K562 (cell line): Measurements from ENCODE around the gene PRPSAP1. TPM values are rescaled to one million over a fixed set of nuclear protein-coding genes. Genes with fewer than 3 reads are reported as not detected.

Experiments
- ATAC-seq: fragments of 200-7000 bp; cut with Tn5 transposase; 3 replicates; pipeline ENCODE4 v1.9.1; 2020; ENCODE audit warnings: moderate library complexity
- BruUV-seq: library from RNA; stranded (reverse); fragments of 400-500 nt; replicated peaks from 2 replicates; lab custom pipeline; 2021; lab: Mats Ljungman, UMichigan
- CTCF ChIA-PET: fragments of 300-600 bp; formaldehyde crosslinking; extraction: SDS; loops from one replicate; lab custom pipeline; 2021; ENCODE audit warnings: low intra/inter-chr PET ratio; lab: Yijun Ruan, JAX
- POLR2A ChIA-PET: fragments of 300-600, 350-650 bp; sonication (Branson Sonifier 250); formaldehyde crosslinking; extraction: SDS; loops from one replicate; lab custom pipeline; 2021; ENCODE audit warnings: antibody characterized with exemption, inconsistent platforms; lab: Yijun Ruan, JAX
- DNase-seq, 4 experiments: peaks; one replicate each; pipeline versions ENCODE4 v3.0.0 to v3.0.0-alpha.2; 2011 to 2018; ENCODE audit warnings: low spot score in 3 of 4, mixed read lengths in 3 of 4; ENCODE audit errors: extremely low read depth in 1 of 4
- FAIRE-seq: peaks from 2 replicates; lab custom pipeline; 2011; peaks lifted over from hg19 to GRCh38; lab: Jason Lieb, UNC
- H2AFZ ChIP-seq: 2 replicates; pipeline ENCODE4 v1.6.0; 2011; ENCODE audit warnings: low read depth, low read length, control low read depth, inconsistent platforms
- H3K27ac ChIP-seq: fragments of 200-600 bp; 3 replicates; pipeline ENCODE4 v1.8.0; 2011; ENCODE audit warnings: low read depth, mild to moderate bottlenecking, control low read depth, inconsistent platforms, low read length, moderate library complexity, mixed read lengths; ENCODE audit errors: extremely low read depth
- H3K27me3 ChIP-seq, 2 experiments: fragments of 300-600 bp in 1 of 2; 2 replicates in 1 of 2; 3 replicates in 1 of 2; pipeline versions ENCODE4 v1.6.0 to v1.8.0; 2011; ENCODE audit warnings: inconsistent platforms in 2 of 2, low read length in 2 of 2, mild to moderate bottlenecking in 1 of 2, mixed read lengths in 1 of 2, moderate library complexity in 1 of 2; ENCODE audit not compliant: control insufficient read depth in 2 of 2, insufficient read depth in 2 of 2
- H3K36me3 ChIP-seq: fragments of 300-600 bp; 3 replicates; pipeline ENCODE4 v1.8.0; 2011; ENCODE audit warnings: mild to moderate bottlenecking, low read length, inconsistent platforms; ENCODE audit not compliant: control insufficient read depth, insufficient read depth
- H3K4me1 ChIP-seq, 2 experiments: fragments of 200-600 bp in 1 of 2; replicated peaks in 1 of 2; 2 replicates in 1 of 2; 3 replicates in 1 of 2; pipeline versions ENCODE4 v1.5.1 to v1.8.0; 2011; ENCODE audit warnings: inconsistent platforms in 2 of 2, low read length in 2 of 2, mild to moderate bottlenecking in 1 of 2, mixed read lengths in 1 of 2, moderate library complexity in 1 of 2; ENCODE audit not compliant: control insufficient read depth in 2 of 2, insufficient read depth in 2 of 2
- H3K4me2 ChIP-seq: 2 replicates; pipeline ENCODE4 v1.6.1; 2011; ENCODE audit warnings: low read length, control low read depth, inconsistent platforms, mixed read lengths; ENCODE audit not compliant: insufficient read depth
- H3K4me3 ChIP-seq: fragments of 200-600 bp; sonication (generic), shearing (Covaris generic); 2 replicates; pipeline ENCODE4 v1.5.1; 2016; ENCODE audit warnings: control low read depth, inconsistent platforms
- H3K79me2 ChIP-seq: fragments of 200-600 bp; 3 replicates; pipeline ENCODE4 v1.8.0; 2011; ENCODE audit warnings: low read length, inconsistent platforms; ENCODE audit not compliant: control insufficient read depth, insufficient read depth
- H3K9ac ChIP-seq, 2 experiments: 2 replicates each; pipeline versions ENCODE4 v1.6.0 to v1.6.1; 2011; ENCODE audit warnings: low read depth in 2 of 2, low read length in 2 of 2, control low read depth in 1 of 2, inconsistent platforms in 1 of 2, mild to moderate bottlenecking in 1 of 2, mixed read lengths in 1 of 2; ENCODE audit not compliant: insufficient read depth in 1 of 2
- H3K9me1 ChIP-seq: one replicate; pipeline ENCODE4 v1.6.0; 2011; ENCODE audit warnings: inconsistent platforms, mild to moderate bottlenecking, low read length, moderate library complexity; ENCODE audit not compliant: control insufficient read depth, insufficient read depth
- H3K9me3 ChIP-seq: replicated peaks from 2 replicates; pipeline ENCODE4 v1.5.1; 2011; ENCODE audit warnings: low read depth, low read length, inconsistent platforms; ENCODE audit not compliant: control insufficient read depth, insufficient read depth
- H4K20me1 ChIP-seq: replicated peaks from 2 replicates; pipeline ENCODE4 v1.6.1; 2011; ENCODE audit warnings: low read length, inconsistent platforms, mixed read lengths; ENCODE audit not compliant: control insufficient read depth, insufficient read depth
- CLOCK ChIP-seq: fragments of 250-450 bp; sonication (Bioruptor Pico); IDR thresholded peaks from 2 replicates; pipeline ENCODE4 v1.4.0; 2020; ENCODE audit warnings: mild to moderate bottlenecking, moderate library complexity, borderline replicate concordance
- GTF2A2 ChIP-seq: IDR thresholded peaks from 2 replicates; pipeline ENCODE4 v1.6.1; 2016; ENCODE audit warnings: mild to moderate bottlenecking, missing genetic modification characterization, missing compliant biosample characterization
- NFXL1 ChIP-seq: fragments of 450-650 bp; formaldehyde crosslinking; IDR thresholded peaks from 2 replicates; pipeline ENCODE4 v1.4.0; 2021; ENCODE audit warnings: mild to moderate bottlenecking
- OTX1 ChIP-seq: fragments of 450-650 bp; formaldehyde crosslinking; IDR thresholded peaks from 2 replicates; pipeline ENCODE4 v1.4.0; 2022; ENCODE audit warnings: mild to moderate bottlenecking
- SMAD1 ChIP-seq: fragments of 150-350 bp; IDR thresholded peaks from 2 replicates; pipeline ENCODE4 v1.6.1; 2014; ENCODE audit warnings: low read length, low read depth; ENCODE audit not compliant: partially characterized antibody
- SMARCB1 ChIP-seq: IDR thresholded peaks from 2 replicates; pipeline ENCODE4 v1.6.1; 2011; ENCODE audit warnings: improper control_type of control experiment, low read depth; ENCODE audit not compliant: insufficient read length
- U2AF1 ChIP-seq: fragments of 200-400 bp; formaldehyde crosslinking; optimal IDR thresholded peaks from 2 replicates; pipeline ENCODE3; 2017; ENCODE audit warnings: mild to moderate bottlenecking, low read depth, low read length, moderate library complexity
- WGBS: fragments of 100-300 bp; shearing (Covaris generic); methylation state at CpG from one replicate; pipeline ENCODE4 v1.1.6; 2016; ENCODE audit warnings: low coverage, mixed read lengths; ENCODE audit not compliant: insufficient coverage; ENCODE audit errors: missing lambda C conversion rate; 5-methylcytosine and 5-hydroxymethylcytosine counted together
- in situ Hi-C: fragments of 300-500 bp; cut with MboI; formaldehyde crosslinking; loops from 4 replicates; pipeline ENCODE4 v1.15.0; 2018; ENCODE audit warnings: inconsistent platforms, mixed read lengths
- intact Hi-C: fragments of 100-400 bp; cut with micrococcal nuclease; formaldehyde crosslinking; loops from 2 replicates; pipeline ENCODE4 v1.14.2; 2022
- polyA plus RNA-seq, 8 experiments: library from polyadenylated mRNA; depleted of rRNA in 4 of 8; stranded (reverse) in 5 of 8; unstranded in 3 of 8; fragments of >200 nt; fragmentation: Nextera tagmentation in 2 of 8; fragmentation: Illumina TruSeq in 1 of 8; extraction: Ambion mirVana in 2 of 8; extraction: Trizol in 1 of 8; gene quantifications; 2 replicates each; pipeline versions ENCODE4 v1.2.1 to v1.2.3, GENCODE V29; 2011 to 2014; ENCODE audit warnings: inconsistent platforms in 1 of 8, missing spikeins in 1 of 8
- total RNA-seq, 7 experiments: library from RNA; depleted of rRNA in 6 of 7; stranded (reverse); fragments of >200 nt in 6 of 7; fragmentation: Illumina TruSeq in 2 of 7; extraction: Trizol in 2 of 7; gene quantifications; 2 replicates each; pipeline versions ENCODE4 v1.2.1 to v1.2.3, GENCODE V29; 2011 to 2021; ENCODE audit warnings: low replicate concordance in 1 of 7

The PRPSAP1 gene
- total and polyA plus RNA-seq, 9 of the 15 experiments (the other 6 are each of a cell fraction or from before 2014, with no cell fraction given) = 21.9 to 77.1 (median 40.8) TPM

DNA sequence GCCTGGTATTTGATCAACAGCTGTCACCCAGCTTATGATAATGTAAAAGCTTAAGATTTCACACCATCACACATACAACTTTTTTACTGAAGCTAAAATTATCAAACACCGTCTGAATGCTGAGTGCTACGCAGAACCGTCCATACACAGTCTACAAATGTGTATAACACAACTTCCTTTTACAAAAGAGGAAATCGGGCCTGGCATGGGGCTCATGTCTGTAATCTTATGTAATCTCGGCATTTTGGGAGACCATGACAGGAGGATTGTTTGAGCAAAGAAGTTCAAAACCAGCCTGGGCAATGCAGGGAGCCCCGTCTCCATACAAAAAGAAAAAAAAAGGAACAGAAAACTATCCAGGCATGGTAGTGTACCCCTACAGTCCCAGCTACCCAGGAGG lies 26.0 kb downstream of the PRPSAP1 start:
- Histone ChIP-seq H3K9me3 (no peaks in the 10 kb centered on the region), H3K4me2 (no peak overlapping the region), H3K79me2 (no peaks in the 10 kb centered on the region), H3K4me1 (no peaks in the 10 kb centered on the region; a peak in 2 of 5 replicates), H3K4me3 (no peak overlapping the region), H3K9ac (no peak overlapping the region), H4K20me1 (no peaks in the 10 kb centered on the region), H2AFZ (no peak overlapping the region), H3K27ac (no peak overlapping the region), H3K9me1 (no peaks in the 10 kb centered on the region), H3K27me3 (no peaks in the 10 kb centered on the region), H3K36me3 (peaks cover 68% of the 10 kb centered on the region)
- ChIA-PET POLR2A (interaction anchor here (0.7 to 1.7 kb wide), 2 partner anchors 10 to 48 kb away, joined by 4 to 6 read pairs; no protein-coding TSS in a partner anchor), CTCF (no interaction called here)
- no peak for FAIRE-seq
- BruUV-seq = no TSS peak
- intact Hi-C loops (no loop called here), in situ Hi-C loops (no loop called here)
- WGBS = 89% methylated on average over 5 of the region's 6 CpGs
- no peak for DNase-seq
- no peak for ATAC-seq
- TF ChIP-seq CLOCK (CRISPR knock-in tag) (no peak), GTF2A2 (tag) (no peak), U2AF1 (no peak), NFXL1 (CRISPR knock-in tag) (no peak), SMARCB1 (no peak), SMAD1 (no peak), OTX1 (no peak)
